Keratinocyte (primary cell): Measurements from ENCODE around the gene KEL. TPM values are rescaled to one million over a fixed set of nuclear protein-coding genes. Genes with fewer than 3 reads are reported as not detected.

Experiments used
- DNase-seq: peaks from one replicate; pipeline ENCODE4 v3.0.0-alpha.2; 2011; ENCODE audit warnings: low read depth, missing footprints, low spot score
- FAIRE-seq: peaks from 2 replicates; lab custom pipeline; 2011; peaks lifted over from hg19 to GRCh38; lab: Jason Lieb, UNC
- H2AFZ ChIP-seq: 2 replicates; pipeline ENCODE4 v1.6.0; 2012; ENCODE audit warnings: low read length, control low read depth, inconsistent platforms; ENCODE audit not compliant: control insufficient read depth
- H3K27ac ChIP-seq: 2 replicates; pipeline ENCODE4 v1.5.1; 2011; ENCODE audit warnings: low read length; ENCODE audit not compliant: control insufficient read depth, insufficient read depth
- H3K27me3 ChIP-seq: 3 replicates; pipeline ENCODE4 v1.6.0; 2011; ENCODE audit warnings: low read length; ENCODE audit not compliant: control insufficient read depth, insufficient read depth; ENCODE audit errors: extremely low read depth
- H3K36me3 ChIP-seq, 2 experiments: 2 replicates in 1 of 2; 3 replicates in 1 of 2; pipeline ENCODE4 v1.5.1; 2011; ENCODE audit warnings: low read length in 2 of 2, mild to moderate bottlenecking in 1 of 2; ENCODE audit not compliant: control insufficient read depth in 2 of 2, insufficient read depth in 2 of 2; ENCODE audit errors: extremely low read depth in 1 of 2
- H3K4me1 ChIP-seq: 3 replicates; pipeline ENCODE4 v1.5.1; 2011; ENCODE audit warnings: low read length; ENCODE audit not compliant: control insufficient read depth, insufficient read depth; ENCODE audit errors: extremely low read depth
- H3K4me2 ChIP-seq: 3 replicates; pipeline ENCODE4 v1.6.0; 2011; ENCODE audit warnings: low read depth, low read length; ENCODE audit not compliant: control insufficient read depth, insufficient read depth; ENCODE audit errors: extremely low read depth
- H3K4me3 ChIP-seq, 3 experiments: fragments of 200-600 bp in 1 of 3; sonication (generic) in 1 of 3; 2 replicates in 2 of 3; 3 replicates in 1 of 3; pipeline ENCODE4 v1.5.1; 2011 to 2016; ENCODE audit warnings: low read length in 3 of 3, mild to moderate bottlenecking in 3 of 3, control low read depth in 2 of 3, inconsistent platforms in 1 of 3, low read depth in 1 of 3, mixed read lengths in 1 of 3, mixed run types in 1 of 3, moderate library complexity in 1 of 3; ENCODE audit not compliant: control insufficient read depth in 2 of 3, insufficient read depth in 2 of 3; ENCODE audit errors: extremely low read depth in 1 of 3
- H3K79me2 ChIP-seq: 2 replicates; pipeline ENCODE4 v1.6.0; 2012; ENCODE audit warnings: low read length; ENCODE audit not compliant: control insufficient read depth, insufficient read depth
- H3K9ac ChIP-seq: 3 replicates; pipeline ENCODE4 v1.6.0; 2011; ENCODE audit warnings: low read length; ENCODE audit not compliant: control insufficient read depth, insufficient read depth; ENCODE audit errors: extremely low read depth
- H3K9me1 ChIP-seq: 3 replicates; pipeline ENCODE4 v1.6.0; 2011; ENCODE audit warnings: low read length; ENCODE audit not compliant: control insufficient read depth, insufficient read depth; ENCODE audit errors: extremely low read depth
- H3K9me3 ChIP-seq: 2 replicates; pipeline ENCODE4 v1.5.1; 2012; ENCODE audit warnings: low read depth, low read length; ENCODE audit not compliant: control insufficient read depth
- H4K20me1 ChIP-seq: 3 replicates; pipeline ENCODE4 v1.6.0; 2011; ENCODE audit warnings: low read length; ENCODE audit not compliant: control insufficient read depth, insufficient read depth; ENCODE audit errors: extremely low read depth
- CTCF ChIP-seq, 3 experiments: IDR thresholded peaks in 1 of 3; conservative IDR thresholded peaks in 1 of 3; optimal IDR thresholded peaks in 1 of 3; 2 replicates in 2 of 3; 3 replicates in 1 of 3; pipeline versions ENCODE3 to v1.5.1; 2011; ENCODE audit warnings: low read length in 3 of 3, mild to moderate bottlenecking in 3 of 3, moderate library complexity in 2 of 3, control low read depth in 1 of 3, inconsistent platforms in 1 of 3; ENCODE audit not compliant: insufficient read depth in 2 of 3; ENCODE audit errors: extremely low read depth in 1 of 3
- EZH2 ChIP-seq: IDR thresholded peaks from one replicate; pipeline ENCODE4 v1.6.1; 2012; ENCODE audit warnings: inconsistent platforms, mild to moderate bottlenecking, low read length, moderate library complexity
- dilution Hi-C: fragments of 300-500 bp; cut with MboI; formaldehyde crosslinking; loops from one replicate; pipeline ENCODE4 v1.7.0; 2020; ENCODE audit warnings: low sequenced_read_pairs; ENCODE audit not compliant: extremely low pct_ligation_motif_present
- polyA plus RNA-seq, 5 experiments: library from polyadenylated mRNA; depleted of rRNA in 3 of 5; stranded (reverse) in 3 of 5; stranded (forward) in 1 of 5; unstranded in 1 of 5; fragments of >200 nt; gene quantifications; 1 replicate in 1 of 5; 2 replicates in 3 of 5; 3 replicates in 1 of 5; pipeline versions ENCODE4 v1.2.1 to v1.2.3, GENCODE V29; 2011 to 2012; ENCODE audit warnings: missing spikeins in 2 of 5, low read depth in 1 of 5, low replicate concordance in 1 of 5

Gene KEL
- polyA plus RNA-seq, 1 donor (not counting 4 experiments of a cell fraction or from before 2014, with no cell fraction given) = 0.09 TPM

- Histone ChIP-seq H3K4me1 (no peaks in the 10 kb centered on the region), H3K79me2 (no peaks in the 10 kb centered on the region), H3K9me3 (no peaks in the 10 kb centered on the region), H3K9ac (no peak overlapping the region), H3K4me2 (no peak overlapping the region), H3K4me3 (no peak overlapping the region), H3K27ac (no peak overlapping the region), H3K27me3 (no peaks in the 10 kb centered on the region), H2AFZ (no peak overlapping the region), H3K36me3 (no peaks in the 10 kb centered on the region), H3K9me1 (no peaks in the 10 kb centered on the region), H4K20me1 (no peaks in the 10 kb centered on the region)
- DNase-seq = no peak
- FAIRE-seq = peak; percentile 20
- peak in 2 of 3 experiments; percentile 34 to 51 for TF ChIP-seq CTCF (optimal IDR thresholded peaks at IDR 0.05 in 1 of 3, IDR thresholded peaks at IDR 0.05 in 1 of 3, conservative IDR thresholded peaks at IDR 0.05 in 1 of 3; ENCODE audit: extremely low read depth in 1 of 3, insufficient read depth in 2 of 3, low read length in 3 of 3)
- no peak for TF ChIP-seq EZH2
- dilution Hi-C loops = no loop called here
Measured at GRCh38 chr7:143002106-143002505, 39.9 kb upstream of the KEL start.

DNA sequence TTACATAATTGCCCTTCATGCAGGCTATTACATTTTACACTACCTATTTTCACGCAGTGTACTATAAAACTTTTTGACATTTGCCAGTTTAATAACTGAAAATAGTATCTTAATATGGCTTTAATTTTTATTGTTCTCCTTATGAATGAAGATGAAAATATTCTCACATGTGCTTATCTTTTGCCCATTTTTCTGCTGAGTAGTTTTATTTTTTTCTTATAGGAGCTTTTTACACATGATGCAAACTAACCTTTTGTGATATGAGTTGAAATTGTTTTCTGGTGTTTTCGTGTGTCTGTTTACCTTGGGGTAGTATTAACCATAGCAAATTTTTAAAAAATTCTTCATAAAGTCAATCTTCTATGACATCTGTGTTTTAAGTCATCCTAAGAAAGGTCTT, 38.5 kb upstream of the KEL start:
- DNase-seq (no peak), FAIRE-seq (no peak)
- Histone ChIP-seq H3K27ac (no peak overlapping the region), H3K9me3 (no peaks in the 10 kb centered on the region), H4K20me1 (no peaks in the 10 kb centered on the region), H3K79me2 (no peaks in the 10 kb centered on the region), H3K27me3 (no peaks in the 10 kb centered on the region), H3K36me3 (no peaks in the 10 kb centered on the region), H3K4me3 (no peak overlapping the region), H2AFZ (no peak overlapping the region), H3K9me1 (no peaks in the 10 kb centered on the region), H3K9ac (no peak overlapping the region), H3K4me2 (no peak overlapping the region), H3K4me1 (no peaks in the 10 kb centered on the region)
- dilution Hi-C loops = no loop called here
- no peak for TF ChIP-seq CTCF (optimal IDR thresholded peaks at IDR 0.05 in 1 of 3, IDR thresholded peaks at IDR 0.05 in 1 of 3, conservative IDR thresholded peaks at IDR 0.05 in 1 of 3; ENCODE audit: extremely low read depth in 1 of 3, insufficient read depth in 2 of 3, low read length in 3 of 3)
- no peak for TF ChIP-seq EZH2
